RPMI7951 (cell line): ENCODE measurements around the gene HDAC5. TPM values are rescaled to one million over a fixed set of nuclear protein-coding genes. Genes with fewer than 3 reads are reported as not detected.
"Not testable (repeated sequence)": the region's sequence is repeated elsewhere in the genome, so short reads cannot be mapped to it uniquely, and the experiment has no call there.

ENCODE experiments used
- DNase-seq: peaks from one replicate; pipeline ENCODE4 v3.0.0-alpha.2; 2012; ENCODE audit warnings: low read depth
- total RNA-seq: library from RNA; depleted of rRNA; stranded (reverse); fragments of >200 nt; shearing (Covaris generic); gene quantifications from 2 replicates; pipeline ENCODE4 v1.2.3, GENCODE V29; 2014

HDAC5 gene
- total RNA-seq, 1 experiment from 2014 or later: 14.3 TPM

DNA sequence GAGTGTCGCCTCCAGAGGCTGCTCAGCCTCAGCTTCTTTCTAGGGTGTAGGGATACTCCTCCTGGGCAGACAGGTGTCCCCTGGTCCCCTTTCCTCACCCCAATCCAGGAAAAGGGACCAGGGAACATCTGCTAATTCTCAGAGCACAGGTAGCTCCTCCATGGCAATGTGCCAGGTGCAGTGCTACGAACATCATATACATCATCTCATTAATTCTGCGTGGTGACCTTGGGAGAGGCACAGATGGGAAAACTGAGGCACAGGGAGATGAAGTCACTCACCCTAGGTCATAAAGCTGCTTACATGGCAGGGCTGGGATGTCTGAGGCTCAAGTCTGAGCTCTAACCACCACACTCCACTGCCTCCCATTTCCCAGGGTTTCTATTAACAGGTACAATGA, 11.7 kb downstream of the HDAC5 start:
- no peak for DNase-seq

DNA sequence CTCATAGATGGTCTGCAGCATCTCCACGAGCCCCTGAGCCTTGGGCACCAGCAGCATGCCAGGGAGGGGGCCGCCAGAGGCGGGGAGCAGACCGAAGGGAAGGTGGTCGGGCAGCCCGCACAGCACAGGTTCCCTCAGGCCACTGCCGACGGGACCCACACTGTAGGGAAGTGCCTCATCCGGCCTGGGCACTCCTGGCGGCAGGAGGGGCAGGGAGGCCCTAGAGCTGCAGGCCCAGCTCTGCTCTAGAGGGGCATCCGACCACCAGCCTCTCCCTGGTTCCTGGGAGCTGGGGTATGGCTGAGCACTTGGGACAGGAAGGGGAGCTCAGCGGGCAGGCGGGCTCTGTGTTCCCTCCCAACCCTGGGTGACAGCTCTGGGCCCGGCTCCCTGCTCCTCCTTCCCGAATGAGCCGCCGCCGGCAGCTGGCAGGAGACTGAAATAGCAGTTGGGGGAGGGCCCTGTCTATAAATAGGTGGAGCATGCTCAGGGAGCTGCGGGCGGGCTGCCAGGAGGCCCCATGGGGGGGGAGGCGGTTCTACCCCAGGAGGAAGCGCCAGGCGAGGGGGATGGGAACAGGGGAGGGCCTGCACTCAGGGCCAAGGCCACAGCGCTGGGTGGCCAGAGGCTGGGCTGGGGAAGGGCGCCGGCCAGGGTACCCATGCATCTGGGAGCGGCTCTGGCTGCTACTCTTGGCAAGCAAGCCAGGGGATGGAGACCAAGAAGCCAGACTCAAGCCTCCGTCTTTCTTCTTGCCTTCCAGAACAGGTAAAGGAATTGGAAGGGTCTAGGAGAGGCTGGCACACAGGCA, 12.4 kb downstream of the HDAC5 start:
- DNase-seq: peak; percentile 91

GRCh38 chr17:44110011-44110686, 13.3 kb downstream of the HDAC5 start:
- no peak for DNase-seq

DNA sequence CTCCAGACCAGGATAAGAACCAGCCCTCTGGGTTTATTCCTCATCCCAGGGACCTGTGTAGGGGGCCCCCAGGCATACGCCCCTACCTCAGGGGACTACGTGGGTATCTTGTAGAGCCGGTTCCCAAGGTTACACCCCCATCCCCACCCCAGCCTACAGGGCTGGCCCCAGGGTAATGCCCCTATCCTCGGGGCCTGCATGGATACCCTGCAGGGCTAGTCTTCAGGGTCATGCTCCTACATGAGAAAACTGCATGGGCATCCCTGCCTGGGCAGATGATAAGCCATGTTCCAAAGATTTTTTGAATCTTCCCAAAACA, 14.2 kb downstream of the HDAC5 start:
- no peak for DNase-seq

GRCh38 chr17:44108440-44109311, 14.8 kb downstream of the HDAC5 start:
- peak; percentile 92 for DNase-seq

GRCh38 chr17:44106801-44107200, 16.6 kb downstream of the HDAC5 start:
- DNase-seq: no peak

DNA sequence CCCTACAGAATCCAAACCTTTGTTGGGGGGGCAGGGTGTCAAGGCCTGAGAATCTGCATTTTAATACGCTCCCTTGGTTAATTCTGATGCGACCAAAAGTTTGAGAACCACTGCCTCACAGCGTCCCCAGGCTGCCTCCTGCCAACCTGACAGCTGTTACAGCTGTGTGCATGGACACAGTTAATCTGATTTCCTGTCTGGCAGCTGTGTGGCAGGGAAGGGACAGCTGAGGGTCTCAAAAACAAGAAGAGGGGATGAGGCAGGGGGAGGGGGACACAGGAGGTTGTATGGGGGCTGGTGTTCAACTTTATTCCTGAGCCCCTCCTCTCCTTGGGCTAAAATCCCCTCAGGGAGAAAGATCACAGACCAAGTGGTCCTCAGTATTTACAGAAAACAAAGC, 17.5 kb downstream of the HDAC5 start:
- DNase-seq: no peak

GRCh38 chr17:44105483-44105882, 18.0 kb downstream of the HDAC5 start:
- DNase-seq: no peak

- no peak for DNase-seq
These were observed 20.4 kb downstream of the HDAC5 start for GRCh38 chr17:44102849-44103622.

- not testable (repeated sequence) for DNase-seq
These were observed 21.6 kb downstream of the HDAC5 start for GRCh38 chr17:44101858-44102257.

- DNase-seq: peak; percentile 90
These were observed 26.1 kb downstream of the HDAC5 start for GRCh38 chr17:44097110-44097958.

DNA sequence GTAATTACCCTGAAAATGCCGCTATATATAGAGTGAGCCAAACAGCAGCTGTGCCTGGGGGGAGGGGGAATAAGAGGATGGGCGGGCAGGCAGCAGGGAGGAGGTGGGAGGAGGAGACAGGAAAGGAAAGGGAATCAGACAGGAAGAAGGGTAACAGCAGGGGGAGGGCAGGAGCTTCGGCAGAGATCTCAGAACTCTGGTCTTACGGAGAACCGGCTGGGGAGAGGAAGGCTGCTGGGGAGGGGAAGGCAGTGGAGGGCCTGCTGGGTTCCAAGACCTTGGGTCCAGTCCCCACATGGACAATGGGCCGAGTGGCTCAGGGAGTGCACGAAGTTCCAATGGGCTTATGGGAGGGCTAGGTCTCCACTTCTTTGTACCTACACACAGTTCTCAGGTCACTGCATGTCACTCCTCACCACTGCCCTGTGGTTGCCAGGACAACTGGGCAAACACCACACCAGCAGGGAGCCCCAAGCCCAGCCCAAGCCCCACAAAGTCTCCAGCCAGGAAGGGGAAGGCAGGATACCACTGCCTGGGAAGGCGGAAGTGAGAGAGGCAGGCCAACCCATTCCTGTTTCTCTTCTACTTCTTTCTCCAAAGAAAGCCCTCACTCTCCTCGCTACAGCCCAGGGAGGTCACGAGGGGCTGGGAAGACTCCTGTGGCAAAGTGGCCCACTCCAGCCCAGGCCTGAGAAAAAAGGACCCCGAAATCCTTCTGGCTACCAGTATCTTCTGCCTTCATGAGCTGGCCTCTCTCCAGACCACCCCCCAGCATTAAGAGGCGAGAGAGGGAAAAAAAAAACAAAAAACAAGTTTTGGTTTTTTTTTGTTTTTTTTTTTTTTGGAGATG, 27.6 kb downstream of the HDAC5 start:
- DNase-seq: peak; percentile 92

GRCh38 chr17:44095388-44095646, 28.1 kb downstream of the HDAC5 start:
- no peak for DNase-seq

DNA sequence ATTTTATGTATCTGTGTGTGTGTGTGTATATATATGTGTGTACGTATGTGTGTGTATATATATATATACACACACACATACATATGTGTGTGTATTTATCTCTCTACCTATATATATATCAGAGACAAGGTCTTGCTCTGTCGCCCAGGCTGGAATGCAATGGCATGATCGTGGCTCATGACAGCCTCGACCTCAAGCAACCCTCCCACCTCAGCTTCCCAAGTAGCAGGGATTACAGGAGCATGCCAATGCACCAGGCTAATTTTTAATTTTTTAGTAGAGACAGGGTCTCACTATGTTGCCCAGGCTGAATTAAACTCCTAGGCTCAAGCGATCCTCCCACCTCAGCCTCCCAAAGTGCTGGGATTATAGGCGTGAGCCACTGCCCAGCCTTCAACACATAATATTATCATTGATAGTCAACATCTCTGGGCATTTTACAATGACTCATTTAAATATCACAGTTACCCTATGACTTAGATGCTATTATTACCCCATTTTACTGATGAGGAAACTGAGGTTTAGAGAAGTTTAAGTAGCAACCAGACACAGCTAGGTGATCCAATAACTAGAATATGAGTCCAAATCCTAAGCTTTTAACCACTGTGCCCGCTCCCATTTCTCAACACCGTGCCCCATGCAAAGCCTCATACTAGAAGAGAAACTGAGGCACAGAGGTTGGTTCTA, 28.6 kb downstream of the HDAC5 start:
- no peak for DNase-seq

DNA sequence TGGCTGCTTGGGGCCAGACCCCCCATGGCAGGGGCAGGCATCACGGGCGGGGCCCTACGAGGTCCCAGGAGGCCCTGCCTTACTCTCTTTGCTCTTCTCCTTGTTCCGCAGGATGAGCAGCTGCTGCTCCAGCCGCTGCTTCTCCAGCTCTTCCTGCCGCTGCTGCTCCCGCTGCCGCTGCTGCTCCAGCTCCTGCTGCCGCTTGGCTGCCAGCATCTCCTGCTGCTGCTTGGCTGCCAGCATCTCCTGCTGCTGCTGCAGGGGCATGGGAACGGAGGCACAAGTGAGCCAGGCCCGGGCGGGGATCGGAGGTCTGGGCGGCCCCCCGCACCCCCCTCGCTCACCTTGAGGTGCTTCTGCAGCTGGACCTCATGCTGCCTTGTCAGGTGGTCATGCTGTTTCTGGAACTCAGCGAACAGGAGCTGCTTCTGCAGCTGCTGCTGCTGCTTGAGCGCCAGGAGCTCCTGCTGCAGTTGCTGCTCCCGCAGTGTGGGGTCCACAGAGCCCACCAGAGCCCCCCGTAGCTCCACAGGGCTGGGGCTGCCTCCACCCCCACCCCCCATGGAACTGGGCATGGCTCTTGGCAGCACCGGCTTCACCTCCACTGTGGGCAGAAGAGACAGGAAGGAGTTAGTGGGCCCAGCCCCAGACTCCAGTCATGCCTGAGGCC, 30.1 kb downstream of the HDAC5 start:
- no peak for DNase-seq

DNA sequence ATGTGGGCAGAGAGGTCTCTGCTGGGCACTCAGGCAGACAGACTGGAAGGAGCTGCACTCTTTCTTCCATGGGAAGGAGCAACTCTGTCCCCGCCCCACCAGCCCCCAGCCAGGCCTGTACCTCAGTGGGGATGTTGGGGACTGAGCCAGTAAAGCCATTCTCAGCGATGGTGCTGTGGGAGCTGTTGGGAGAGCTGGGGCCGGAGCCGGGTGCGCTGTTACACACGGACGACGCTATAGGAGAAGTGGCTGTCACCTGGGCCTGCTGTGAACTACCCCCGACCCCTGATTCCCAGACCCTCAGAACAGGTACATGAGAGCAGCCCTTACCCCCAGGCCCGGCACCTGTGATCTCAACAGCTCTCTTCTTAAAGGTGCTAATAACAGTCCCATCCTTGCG, 31.4 kb downstream of the HDAC5 start:
- DNase-seq: no peak

- no peak for DNase-seq
These were observed 32.0 kb downstream of the HDAC5 start for GRCh38 chr17:44091200-44091997.

DNA sequence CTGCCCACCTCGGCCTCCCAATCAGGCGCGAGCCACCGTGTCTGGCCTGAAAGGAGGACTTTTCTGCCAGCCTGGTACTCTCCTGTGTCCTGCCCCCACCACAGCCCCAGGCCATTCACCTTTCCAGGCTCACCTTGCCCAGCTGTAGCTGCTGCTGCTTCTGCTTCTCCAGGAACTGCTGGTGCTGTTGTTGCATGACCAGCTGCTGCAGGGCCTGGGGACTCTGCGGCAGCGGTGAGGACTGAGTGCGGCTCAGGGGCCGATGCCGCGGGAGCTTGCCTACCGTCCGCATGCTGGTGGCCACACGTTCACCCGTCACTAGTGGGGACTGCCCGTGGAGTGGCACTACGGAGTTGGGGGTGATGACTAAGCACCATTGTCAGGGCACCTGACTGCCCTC, 35.2 kb downstream of the HDAC5 start:
- no peak for DNase-seq
